ENCODE measurements around the gene CBFB.

Gene CBFB

GRCh38 chr16:67129422-67129821, 100.5 kb downstream of the CBFB start:
- ChIA-PET POLR2A (no interaction called here), CTCF (interaction anchor here (0.8 to 7.4 kb wide), 7 partner anchors 9 to 118 kb away, joined by 3 to 37 read pairs (median 7); partner anchors contain the start of gene B3GNT9)
- Histone ChIP-seq H3K27ac (ENCODE audit: insufficient read depth in 1 of 2, low read depth in 1 of 2, low read length in 2 of 2, poor library complexity in 1 of 2, severe bottlenecking in 2 of 2) (no peak overlapping the region), H3K9me3 (ENCODE audit: control extremely low read depth in 1 of 5, control insufficient read depth in 4 of 5, insufficient read depth in 2 of 5, low read depth in 1 of 5, low read length in 4 of 5) (no peaks in the 10 kb centered on the region), H3K27me3 (replicated peaks in 2 of 5; ENCODE audit: control insufficient read depth in 4 of 5, insufficient read depth in 5 of 5, low read length in 4 of 5) (no peaks in the 10 kb centered on the region), H3K4me1 (ENCODE audit: control extremely low read depth in 1 of 4, control insufficient read depth in 4 of 4, insufficient read depth in 4 of 4, low read length in 3 of 4) (no peaks in the 10 kb centered on the region), H3K36me3 (ENCODE audit: control insufficient read depth in 4 of 4, insufficient read depth in 4 of 4, low read length in 3 of 4) (peaks cover 13 to 68% (median 41%) of the 10 kb centered on the region in 4 experiments), H3K4me3 (ENCODE audit: control insufficient read depth in 1 of 7, extremely low read depth in 1 of 7, insufficient read depth in 4 of 7, low read depth in 2 of 7, low read length in 6 of 7) (no peak overlapping the region)
- WGBS (ENCODE audit: insufficient coverage) = 96% methylated on average over 2 of the region's 3 CpGs
- DNase-seq = no peak

GRCh38 chr16:67137605-67138004, 108.7 kb downstream of the CBFB start:
- Histone ChIP-seq H3K4me1 (ENCODE audit: control extremely low read depth in 1 of 4, control insufficient read depth in 4 of 4, insufficient read depth in 4 of 4, low read length in 3 of 4) (peaks cover 0 to 3% (median 0%) of the 10 kb centered on the region in 4 experiments), H3K4me3 (ENCODE audit: control insufficient read depth in 1 of 7, extremely low read depth in 1 of 7, insufficient read depth in 4 of 7, low read depth in 2 of 7, low read length in 6 of 7) (no peak overlapping the region), H3K9me3 (ENCODE audit: control extremely low read depth in 1 of 5, control insufficient read depth in 4 of 5, insufficient read depth in 2 of 5, low read depth in 1 of 5, low read length in 4 of 5) (no peaks in the 10 kb centered on the region), H3K27ac (ENCODE audit: insufficient read depth in 1 of 2, low read depth in 1 of 2, low read length in 2 of 2, poor library complexity in 1 of 2, severe bottlenecking in 2 of 2) (no peak overlapping the region), H3K36me3 (ENCODE audit: control insufficient read depth in 4 of 4, insufficient read depth in 4 of 4, low read length in 3 of 4) (peaks cover 22 to 82% (median 57%) of the 10 kb centered on the region in 4 experiments), H3K27me3 (replicated peaks in 2 of 5; ENCODE audit: control insufficient read depth in 4 of 5, insufficient read depth in 5 of 5, low read length in 4 of 5) (no peaks in the 10 kb centered on the region)
- DNase-seq = no peak
- WGBS (ENCODE audit: insufficient coverage) = 50% methylated on average over 2 of the region's 3 CpGs
- CTCF ChIA-PET = interaction anchor here (1.1 to 2.1 kb wide), 4 partner anchors 8 to 34 kb away, joined by 3 to 11 read pairs (median 6); no protein-coding TSS in a partner anchor
- POLR2A ChIA-PET = no interaction called here

GRCh38 chr16:67141391-67141790, 112.4 kb downstream of the CBFB start:
- H3K27ac ChIP-seq (ENCODE audit: insufficient read depth in 1 of 2, low read depth in 1 of 2, low read length in 2 of 2, poor library complexity in 1 of 2, severe bottlenecking in 2 of 2) = no peak overlapping the region
- ChIA-PET POLR2A (no interaction called here), CTCF (interaction anchor here (0.6 to 3.4 kb wide), 12 partner anchors 9 to 125 kb away, joined by 3 to 19 read pairs (median 4); partner anchors contain the start of gene B3GNT9)
- no peak overlapping the region for H3K4me3 ChIP-seq (ENCODE audit: control insufficient read depth in 1 of 7, extremely low read depth in 1 of 7, insufficient read depth in 4 of 7, low read depth in 2 of 7, low read length in 6 of 7)
- H3K4me1 ChIP-seq (ENCODE audit: control extremely low read depth in 1 of 4, control insufficient read depth in 4 of 4, insufficient read depth in 4 of 4, low read length in 3 of 4) = peaks cover 0 to 3% (median 0%) of the 10 kb centered on the region in 4 experiments
- H3K9me3 ChIP-seq (ENCODE audit: control extremely low read depth in 1 of 5, control insufficient read depth in 4 of 5, insufficient read depth in 2 of 5, low read depth in 1 of 5, low read length in 4 of 5) = no peaks in the 10 kb centered on the region
- over 99% methylated on average over 10 of the region's 13 CpGs for WGBS (ENCODE audit: insufficient coverage)
- H3K36me3 ChIP-seq (ENCODE audit: control insufficient read depth in 4 of 4, insufficient read depth in 4 of 4, low read length in 3 of 4) = peaks cover 23 to 88% (median 67%) of the 10 kb centered on the region in 4 experiments
- no peak for DNase-seq
- H3K27me3 ChIP-seq (replicated peaks in 2 of 5; ENCODE audit: control insufficient read depth in 4 of 5, insufficient read depth in 5 of 5, low read length in 4 of 5) = no peaks in the 10 kb centered on the region

- peaks cover 0 to 3% (median 0%) of the 10 kb centered on the region in 4 experiments for H3K4me1 ChIP-seq (ENCODE audit: control extremely low read depth in 1 of 4, control insufficient read depth in 4 of 4, insufficient read depth in 4 of 4, low read length in 3 of 4)
- 99% methylated on average over 8 of the region's 9 CpGs for WGBS (ENCODE audit: insufficient coverage)
- no peak overlapping the region for H3K4me3 ChIP-seq (ENCODE audit: control insufficient read depth in 1 of 7, extremely low read depth in 1 of 7, insufficient read depth in 4 of 7, low read depth in 2 of 7, low read length in 6 of 7)
- ChIA-PET POLR2A (no interaction called here), CTCF (interaction anchor here (0.8 to 2.8 kb wide), 5 partner anchors 12 to 253 kb away, joined by 3 to 11 read pairs (median 4); no protein-coding TSS in a partner anchor)
- no peaks in the 10 kb centered on the region for H3K27me3 ChIP-seq (replicated peaks in 2 of 5; ENCODE audit: control insufficient read depth in 4 of 5, insufficient read depth in 5 of 5, low read length in 4 of 5)
- no peak for DNase-seq
- H3K36me3 ChIP-seq (ENCODE audit: control insufficient read depth in 4 of 4, insufficient read depth in 4 of 4, low read length in 3 of 4) = peaks cover 24 to 91% (median 71%) of the 10 kb centered on the region in 4 experiments
- H3K9me3 ChIP-seq (ENCODE audit: control extremely low read depth in 1 of 5, control insufficient read depth in 4 of 5, insufficient read depth in 2 of 5, low read depth in 1 of 5, low read length in 4 of 5) = no peaks in the 10 kb centered on the region
- H3K27ac ChIP-seq (ENCODE audit: insufficient read depth in 1 of 2, low read depth in 1 of 2, low read length in 2 of 2, poor library complexity in 1 of 2, severe bottlenecking in 2 of 2) = no peak overlapping the region
Observed at GRCh38 chr16:67142342-67142741, 113.4 kb downstream of the CBFB start.

GRCh38 chr16:67144943-67145342, 116.0 kb downstream of the CBFB start:
- H3K27me3 ChIP-seq (replicated peaks in 2 of 5; ENCODE audit: control insufficient read depth in 4 of 5, insufficient read depth in 5 of 5, low read length in 4 of 5) = peaks cover 0 to 13% (median 0%) of the 10 kb centered on the region in 5 experiments
- 83% methylated on average over 1 of the region's 2 CpGs for WGBS (ENCODE audit: insufficient coverage)
- H3K36me3 ChIP-seq (ENCODE audit: control insufficient read depth in 4 of 4, insufficient read depth in 4 of 4, low read length in 3 of 4) = peaks cover 20 to 90% (median 77%) of the 10 kb centered on the region in 4 experiments
- CTCF ChIA-PET = interaction anchor here (1.0 to 2.4 kb wide), 8 partner anchors 10 to 167 kb away, joined by 3 to 11 read pairs (median 3); no protein-coding TSS in a partner anchor
- H3K4me3 ChIP-seq (ENCODE audit: control insufficient read depth in 1 of 7, extremely low read depth in 1 of 7, insufficient read depth in 4 of 7, low read depth in 2 of 7, low read length in 6 of 7) = no peak overlapping the region
- H3K27ac ChIP-seq (ENCODE audit: insufficient read depth in 1 of 2, low read depth in 1 of 2, low read length in 2 of 2, poor library complexity in 1 of 2, severe bottlenecking in 2 of 2) = no peak overlapping the region
- H3K4me1 ChIP-seq (ENCODE audit: control extremely low read depth in 1 of 4, control insufficient read depth in 4 of 4, insufficient read depth in 4 of 4, low read length in 3 of 4) = peaks cover 0 to 2% (median 0%) of the 10 kb centered on the region in 4 experiments
- POLR2A ChIA-PET = no interaction called here
- no peak for DNase-seq
- no peaks in the 10 kb centered on the region for H3K9me3 ChIP-seq (ENCODE audit: control extremely low read depth in 1 of 5, control insufficient read depth in 4 of 5, insufficient read depth in 2 of 5, low read depth in 1 of 5, low read length in 4 of 5)

GRCh38 chr16:67145746-67146145, 116.8 kb downstream of the CBFB start:
- 100% methylated on average over 2 of the region's 2 CpGs for WGBS (ENCODE audit: insufficient coverage)
- DNase-seq = no peak
- Histone ChIP-seq H3K9me3 (ENCODE audit: control extremely low read depth in 1 of 5, control insufficient read depth in 4 of 5, insufficient read depth in 2 of 5, low read depth in 1 of 5, low read length in 4 of 5) (no peaks in the 10 kb centered on the region), H3K36me3 (ENCODE audit: control insufficient read depth in 4 of 4, insufficient read depth in 4 of 4, low read length in 3 of 4) (peaks cover 15 to 82% (median 71%) of the 10 kb centered on the region in 4 experiments), H3K27me3 (replicated peaks in 2 of 5; ENCODE audit: control insufficient read depth in 4 of 5, insufficient read depth in 5 of 5, low read length in 4 of 5) (peaks cover 0 to 15% (median 0%) of the 10 kb centered on the region in 5 experiments), H3K4me3 (ENCODE audit: control insufficient read depth in 1 of 7, extremely low read depth in 1 of 7, insufficient read depth in 4 of 7, low read depth in 2 of 7, low read length in 6 of 7) (no peak overlapping the region), H3K4me1 (ENCODE audit: control extremely low read depth in 1 of 4, control insufficient read depth in 4 of 4, insufficient read depth in 4 of 4, low read length in 3 of 4) (peaks cover 0 to 9% (median 5%) of the 10 kb centered on the region in 4 experiments), H3K27ac (ENCODE audit: insufficient read depth in 1 of 2, low read depth in 1 of 2, low read length in 2 of 2, poor library complexity in 1 of 2, severe bottlenecking in 2 of 2) (no peak overlapping the region)
- CTCF ChIA-PET = interaction anchor here (1.3 to 2.4 kb wide), 2 partner anchors 9 to 12 kb away, joined by 3 to 11 read pairs; no protein-coding TSS in a partner anchor
- POLR2A ChIA-PET = no interaction called here

GRCh38 chr16:67146523-67147357, 117.8 kb downstream of the CBFB start:
- H3K27ac ChIP-seq (ENCODE audit: insufficient read depth in 1 of 2, low read depth in 1 of 2, low read length in 2 of 2, poor library complexity in 1 of 2, severe bottlenecking in 2 of 2) = no peak overlapping the region
- POLR2A ChIA-PET = no interaction called here
- H3K36me3 ChIP-seq (ENCODE audit: control insufficient read depth in 4 of 4, insufficient read depth in 4 of 4, low read length in 3 of 4) = peaks cover 13 to 72% (median 62%) of the 10 kb centered on the region in 4 experiments

More at GRCh38 chr16:67146523-67147357, 117.8 kb downstream of the CBFB start:
- Histone ChIP-seq H3K27me3 (replicated peaks in 2 of 5; ENCODE audit: control insufficient read depth in 4 of 5, insufficient read depth in 5 of 5, low read length in 4 of 5) (peaks cover 0 to 17% (median 0%) of the 10 kb centered on the region in 5 experiments), H3K9me3 (ENCODE audit: control extremely low read depth in 1 of 5, control insufficient read depth in 4 of 5, insufficient read depth in 2 of 5, low read depth in 1 of 5, low read length in 4 of 5) (no peaks in the 10 kb centered on the region), H3K4me1 (ENCODE audit: control extremely low read depth in 1 of 4, control insufficient read depth in 4 of 4, insufficient read depth in 4 of 4, low read length in 3 of 4) (peaks cover 0 to 11% (median 10%) of the 10 kb centered on the region in 4 experiments), H3K4me3 (ENCODE audit: control insufficient read depth in 1 of 7, extremely low read depth in 1 of 7, insufficient read depth in 4 of 7, low read depth in 2 of 7, low read length in 6 of 7) (no peak overlapping the region)
- WGBS (ENCODE audit: insufficient coverage) = 89% methylated on average over 7 of the region's 7 CpGs
- CTCF ChIA-PET = no interaction called here
- no peak for DNase-seq

Data from common myeloid progenitor, CD34-positive (primary cell).